A549 (cell line): ENCODE results near the gene CDC42EP5. TPM values are rescaled to one million over a fixed set of nuclear protein-coding genes. Genes with fewer than 3 reads are reported as not detected.

Experiments
- ATAC-seq, 2 experiments: fragments of 200-7000 bp in 1 of 2; fragments of >200 bp in 1 of 2; cut with Nextera tagmentation in 1 of 2; cut with Tn5 transposase in 1 of 2; 3 replicates each; pipeline versions ENCODE4 v1.8.0 to v1.9.1; 2018 to 2020; ENCODE audit warnings: mild to moderate bottlenecking in 1 of 2, moderate library complexity in 1 of 2
- CTCF ChIA-PET: fragments of 300-600 bp; sonication (Branson Sonifier 250); formaldehyde crosslinking; extraction: SDS; loops from one replicate; lab custom pipeline; 2021; ENCODE audit warnings: antibody characterized with exemption, inconsistent platforms; lab: Yijun Ruan, JAX
- POLR2A ChIA-PET: fragments of 350-600 bp; formaldehyde crosslinking; extraction: SDS; loops from one replicate; lab custom pipeline; 2021; ENCODE audit warnings: antibody characterized with exemption, inconsistent platforms; lab: Yijun Ruan, JAX
- DNase-seq, 2 experiments: peaks; one replicate each; pipeline versions ENCODE4 v3.0.0 to v3.0.0-alpha.2; 2011 to 2016; ENCODE audit warnings: low read depth in 1 of 2, low spot score in 1 of 2
- FAIRE-seq: peaks from 2 replicates; lab custom pipeline; 2011; peaks lifted over from hg19 to GRCh38; lab: Jason Lieb, UNC
- H3K27ac ChIP-seq, 2 experiments: fragments of >200 bp; sonication (Bioruptor Twin); formaldehyde crosslinking; 3 replicates each; pipeline ENCODE4 v1.5.1; 2016 to 2017
- H3K4me1 ChIP-seq: fragments of >200 bp; sonication (Bioruptor Twin); formaldehyde crosslinking; 3 replicates; pipeline ENCODE4 v1.6.1; 2016
- H3K4me2 ChIP-seq: fragments of >200 bp; sonication (Bioruptor Twin); formaldehyde crosslinking; 3 replicates; pipeline ENCODE4 v1.6.1; 2016
- H3K4me3 ChIP-seq: fragments of >200 bp; sonication (Bioruptor Twin); formaldehyde crosslinking; 3 replicates; pipeline ENCODE4 v1.5.1; 2016
- H3K9me3 ChIP-seq: fragments of >200 bp; sonication (Bioruptor Twin); formaldehyde crosslinking; 3 replicates; pipeline ENCODE4 v1.6.1; 2016
- CBX8 ChIP-seq: fragments of 200-600 bp; sonication (generic); IDR thresholded peaks from 2 replicates; pipeline ENCODE4 v1.6.1; 2016
- EHF ChIP-seq: fragments of 250-450 bp; sonication (Bioruptor Pico); IDR thresholded peaks from 2 replicates; pipeline ENCODE4 v1.5.0; 2020; ENCODE audit warnings: mild to moderate bottlenecking
- EHMT2 ChIP-seq: fragments of 200-600 bp; sonication (generic); IDR thresholded peaks from 2 replicates; pipeline ENCODE4 v1.6.1; 2016; ENCODE audit warnings: antibody characterized with exemption, low read depth, mild to moderate bottlenecking, moderate library complexity
- FOXS1 ChIP-seq: fragments of 250-450 bp; sonication (Bioruptor Pico); IDR thresholded peaks from 2 replicates; pipeline ENCODE4 v1.5.0; 2020; ENCODE audit warnings: mild to moderate bottlenecking, moderate library complexity
- HOXA7 ChIP-seq: fragments of 250-450 bp; sonication (Bioruptor Pico); IDR thresholded peaks from 2 replicates; pipeline ENCODE4 v1.5.0; 2020; ENCODE audit warnings: mild to moderate bottlenecking, moderate library complexity
- JUN ChIP-seq, 2 experiments: fragments of >200 bp; sonication (Bioruptor Twin); formaldehyde crosslinking; IDR thresholded peaks; 2 replicates in 1 of 2; 3 replicates in 1 of 2; pipeline ENCODE4 v1.6.1; 2016 to 2017
- KDM1A ChIP-seq: fragments of 200-600 bp; sonication (generic); IDR thresholded peaks from 2 replicates; pipeline ENCODE4 v1.6.1; 2016; ENCODE audit warnings: low read depth, mild to moderate bottlenecking
- RARB ChIP-seq: fragments of 250-450 bp; sonication (Bioruptor Pico); IDR thresholded peaks from 2 replicates; pipeline ENCODE4 v1.8.0; 2021; ENCODE audit warnings: mild to moderate bottlenecking, moderate library complexity
- RFX5 ChIP-seq: fragments of 450-650 bp; IDR thresholded peaks from 2 replicates; pipeline ENCODE4 v1.7.1; 2014; ENCODE audit warnings: antibody characterized with exemption, mild to moderate bottlenecking, moderate library complexity
- RNF2 ChIP-seq: fragments of 200-600 bp; sonication (generic); IDR thresholded peaks from 2 replicates; pipeline ENCODE4 v1.6.1; 2016; ENCODE audit warnings: low read depth, mild to moderate bottlenecking, antibody characterized with exemption, moderate library complexity, borderline replicate concordance
- SMC3 ChIP-seq: fragments of >200 bp; sonication (Bioruptor Twin); formaldehyde crosslinking; IDR thresholded peaks from 3 replicates; pipeline ENCODE4 v1.6.1; 2018; ENCODE audit warnings: inconsistent platforms
- TFCP2L1 ChIP-seq: fragments of 250-450 bp; sonication (Bioruptor Pico); IDR thresholded peaks from 2 replicates; pipeline ENCODE4 v1.5.0; 2021; ENCODE audit warnings: mild to moderate bottlenecking
- ZC3H11A ChIP-seq: fragments of 450-650 bp; IDR thresholded peaks from 2 replicates; pipeline ENCODE4 v1.6.1; 2014; ENCODE audit warnings: antibody characterized with exemption, mild to moderate bottlenecking
- ZFP36 ChIP-seq: fragments of 450-650 bp; IDR thresholded peaks from 2 replicates; pipeline ENCODE4 v1.6.1; 2014; ENCODE audit warnings: borderline replicate concordance; ENCODE audit not compliant: partially characterized antibody
- ZNF302 ChIP-seq: fragments of 250-450 bp; sonication (Bioruptor Pico); IDR thresholded peaks from 2 replicates; pipeline ENCODE4 v1.9.0; 2021; ENCODE audit warnings: inconsistent platforms, mild to moderate bottlenecking, moderate library complexity
- ZSCAN20 ChIP-seq: fragments of 250-450 bp; sonication (Bioruptor Pico); IDR thresholded peaks from 2 replicates; pipeline ENCODE4 v1.8.0; 2022; ENCODE audit warnings: mild to moderate bottlenecking, moderate library complexity
- WGBS: methylation state at CpG from one replicate; pipeline ENCODE4 v1.1.6; 2017; ENCODE audit errors: missing lambda C conversion rate; 5-methylcytosine and 5-hydroxymethylcytosine counted together
- polyA plus RNA-seq, 4 experiments: library from polyadenylated mRNA; depleted of rRNA in 3 of 4; stranded (reverse); fragments of >200 nt; fragmentation: RNase III in 1 of 4; extraction: RNeasy Plus Mini Kit Qiagen cat#74134 plus additional on column Dnase treatment in 1 of 4; gene quantifications; 2 replicates in 3 of 4; 3 replicates in 1 of 4; pipeline ENCODE4 v1.2.3, GENCODE V29; 2011 to 2017
- TF ChIP-seq, protein P1 (sequence below): IDR thresholded peaks from 2 replicates; pipeline ENCODE4 v1.6.1; 2012; ENCODE audit warnings: low read depth, borderline replicate concordance
- TF ChIP-seq, protein P2 (sequence below): fragments of >200 bp; sonication (Bioruptor Twin); formaldehyde crosslinking; IDR thresholded peaks from 3 replicates; pipeline ENCODE4 v1.5.1; 2016
- TF ChIP-seq, protein P3 (sequence below): fragments of 150-350 bp; IDR thresholded peaks from 2 replicates; pipeline ENCODE4 v1.6.1; 2014; ENCODE audit warnings: low read depth, mild to moderate bottlenecking, low read length
- TF ChIP-seq, protein P4 (sequence below): fragments of 200-600 bp; sonication (generic); IDR thresholded peaks from 2 replicates; pipeline ENCODE4 v1.6.1; 2016; ENCODE audit warnings: antibody characterized with exemption, mild to moderate bottlenecking, moderate library complexity

Gene CDC42EP5
- polyA plus RNA-seq, 2 of the 4 experiments (the other 2 are of a cell fraction), result not detected

DNA sequence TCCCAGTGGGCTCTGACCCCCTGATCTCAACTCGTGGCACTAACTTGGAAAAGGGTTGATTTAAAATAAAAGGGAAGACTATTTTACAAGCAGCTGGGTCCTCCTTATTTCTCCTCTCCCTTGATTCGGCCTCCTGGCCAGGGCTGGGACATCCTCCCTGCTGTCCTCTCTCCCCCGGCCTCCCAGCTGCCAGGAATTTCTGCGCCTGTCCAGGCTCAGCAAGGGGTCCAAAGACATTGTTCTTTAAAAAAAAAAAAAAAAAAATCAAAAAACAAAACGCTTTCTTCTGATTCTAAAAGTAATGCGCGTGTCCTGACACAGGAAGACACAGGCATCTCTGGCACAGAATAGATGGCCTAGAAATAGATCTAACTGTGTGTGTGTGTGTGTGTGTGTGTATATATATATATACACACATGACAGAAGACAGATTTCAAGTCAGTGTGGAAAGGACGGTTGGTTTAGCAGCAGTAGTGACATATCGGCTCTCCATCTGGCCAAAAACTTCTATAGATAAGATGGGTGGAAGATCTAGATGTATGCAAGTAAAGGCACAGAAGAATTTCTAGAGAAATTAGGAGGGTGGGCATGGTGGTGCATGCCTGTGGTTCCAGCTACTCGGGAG lies 36.4 kb downstream of the CDC42EP5 start:
- WGBS, result 92% methylated on average over 10 of the region's 10 CpGs
- CTCF ChIA-PET, result interaction anchor here (0.7 to 5.1 kb wide), 6 partner anchors 7 to 46 kb away, joined by 3 to 39 read pairs (median 14); partner anchors contain the start of gene LENG8
- Histone ChIP-seq H3K4me3 (no peak overlapping the region), H3K4me1 (peaks cover 7% of the 10 kb centered on the region), H3K4me2 (no peak overlapping the region), H3K27ac (no peak overlapping the region), H3K9me3 (no peaks in the 10 kb centered on the region)
- no peak for FAIRE-seq
- POLR2A ChIA-PET, result interaction anchor here (1.0 kb wide), 1 partner anchor 12 kb away, joined by 4 read pairs; the partner anchor contains the start of gene LENG8
- no peak for ATAC-seq
- TF ChIP-seq ZFP36, result no peak
- TF ChIP-seq ZNF302 (CRISPR knock-in tag), result no peak
- TF ChIP-seq, protein P1, sequence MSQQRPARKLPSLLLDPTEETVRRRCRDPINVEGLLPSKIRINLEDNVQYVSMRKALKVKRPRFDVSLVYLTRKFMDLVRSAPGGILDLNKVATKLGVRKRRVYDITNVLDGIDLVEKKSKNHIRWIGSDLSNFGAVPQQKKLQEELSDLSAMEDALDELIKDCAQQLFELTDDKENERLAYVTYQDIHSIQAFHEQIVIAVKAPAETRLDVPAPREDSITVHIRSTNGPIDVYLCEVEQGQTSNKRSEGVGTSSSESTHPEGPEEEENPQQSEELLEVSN, result no peak
- TF ChIP-seq ZSCAN20 (CRISPR knock-in tag), result no peak
- TF ChIP-seq SMC3, result no peak
- no peak for TF ChIP-seq HOXA7 (CRISPR knock-in tag)
- TF ChIP-seq FOXS1 (CRISPR knock-in tag), result no peak
- TF ChIP-seq ZC3H11A, result no peak
- no peak for TF ChIP-seq RNF2
- no peak for TF ChIP-seq RFX5
- TF ChIP-seq, protein P2, sequence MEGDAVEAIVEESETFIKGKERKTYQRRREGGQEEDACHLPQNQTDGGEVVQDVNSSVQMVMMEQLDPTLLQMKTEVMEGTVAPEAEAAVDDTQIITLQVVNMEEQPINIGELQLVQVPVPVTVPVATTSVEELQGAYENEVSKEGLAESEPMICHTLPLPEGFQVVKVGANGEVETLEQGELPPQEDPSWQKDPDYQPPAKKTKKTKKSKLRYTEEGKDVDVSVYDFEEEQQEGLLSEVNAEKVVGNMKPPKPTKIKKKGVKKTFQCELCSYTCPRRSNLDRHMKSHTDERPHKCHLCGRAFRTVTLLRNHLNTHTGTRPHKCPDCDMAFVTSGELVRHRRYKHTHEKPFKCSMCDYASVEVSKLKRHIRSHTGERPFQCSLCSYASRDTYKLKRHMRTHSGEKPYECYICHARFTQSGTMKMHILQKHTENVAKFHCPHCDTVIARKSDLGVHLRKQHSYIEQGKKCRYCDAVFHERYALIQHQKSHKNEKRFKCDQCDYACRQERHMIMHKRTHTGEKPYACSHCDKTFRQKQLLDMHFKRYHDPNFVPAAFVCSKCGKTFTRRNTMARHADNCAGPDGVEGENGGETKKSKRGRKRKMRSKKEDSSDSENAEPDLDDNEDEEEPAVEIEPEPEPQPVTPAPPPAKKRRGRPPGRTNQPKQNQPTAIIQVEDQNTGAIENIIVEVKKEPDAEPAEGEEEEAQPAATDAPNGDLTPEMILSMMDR, result no peak
- no peak for TF ChIP-seq TFCP2L1 (CRISPR knock-in tag)
- TF ChIP-seq EHMT2, result no peak
- TF ChIP-seq KDM1A, result no peak
- no peak for TF ChIP-seq JUN (IDR thresholded peaks at IDR 0.05)
- no peak for TF ChIP-seq EHF (CRISPR knock-in tag)
- TF ChIP-seq, protein P3, sequence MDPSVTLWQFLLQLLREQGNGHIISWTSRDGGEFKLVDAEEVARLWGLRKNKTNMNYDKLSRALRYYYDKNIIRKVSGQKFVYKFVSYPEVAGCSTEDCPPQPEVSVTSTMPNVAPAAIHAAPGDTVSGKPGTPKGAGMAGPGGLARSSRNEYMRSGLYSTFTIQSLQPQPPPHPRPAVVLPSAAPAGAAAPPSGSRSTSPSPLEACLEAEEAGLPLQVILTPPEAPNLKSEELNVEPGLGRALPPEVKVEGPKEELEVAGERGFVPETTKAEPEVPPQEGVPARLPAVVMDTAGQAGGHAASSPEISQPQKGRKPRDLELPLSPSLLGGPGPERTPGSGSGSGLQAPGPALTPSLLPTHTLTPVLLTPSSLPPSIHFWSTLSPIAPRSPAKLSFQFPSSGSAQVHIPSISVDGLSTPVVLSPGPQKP, result no peak
- DNase-seq, result no peak

DNA sequence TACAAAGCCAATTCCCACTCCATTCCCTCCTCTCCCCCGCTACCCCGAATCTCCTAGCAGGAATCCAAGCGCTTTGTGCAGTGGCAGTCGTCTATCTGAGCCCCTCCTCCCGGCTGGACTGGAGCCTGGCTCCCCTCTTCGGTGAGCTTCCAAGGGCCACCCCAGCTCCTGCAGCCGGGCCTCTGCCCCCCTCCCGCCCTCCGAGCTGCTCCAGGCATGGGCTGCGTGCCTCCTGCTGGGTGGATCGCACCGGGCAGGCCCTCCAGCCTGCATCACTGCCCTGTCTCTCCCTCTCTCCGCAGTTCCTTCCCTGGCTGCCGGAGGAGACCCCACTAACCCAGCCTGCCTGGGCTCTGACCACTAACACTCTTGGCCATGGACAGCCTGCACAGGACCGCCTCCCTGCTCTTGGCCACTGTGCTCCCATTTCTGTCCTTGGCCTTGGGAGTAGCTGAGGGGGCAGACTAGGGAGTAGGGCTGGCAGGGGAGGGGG lies 37.0 kb downstream of the CDC42EP5 start:
- ChIA-PET POLR2A (interaction anchor here (0.9 to 1.0 kb wide), 2 partner anchors 13 to 26 kb away, joined by 4 read pairs; partner anchors contain the start of gene LENG8), CTCF (interaction anchor here (0.7 to 4.8 kb wide), 4 partner anchors 13 to 45 kb away, joined by 4 to 30 read pairs (median 14); partner anchors contain the start of gene LENG8)
- Histone ChIP-seq H3K4me3 (no peak overlapping the region), H3K4me1 (peaks cover 14% of the 10 kb centered on the region), H3K27ac (no peak overlapping the region), H3K9me3 (no peaks in the 10 kb centered on the region), H3K4me2 (no peak overlapping the region)
- ATAC-seq (no peak), DNase-seq (no peak), FAIRE-seq (no peak)
- WGBS, result 89% methylated on average over 15 of the region's 15 CpGs
- no peak for TF ChIP-seq KDM1A

DNA sequence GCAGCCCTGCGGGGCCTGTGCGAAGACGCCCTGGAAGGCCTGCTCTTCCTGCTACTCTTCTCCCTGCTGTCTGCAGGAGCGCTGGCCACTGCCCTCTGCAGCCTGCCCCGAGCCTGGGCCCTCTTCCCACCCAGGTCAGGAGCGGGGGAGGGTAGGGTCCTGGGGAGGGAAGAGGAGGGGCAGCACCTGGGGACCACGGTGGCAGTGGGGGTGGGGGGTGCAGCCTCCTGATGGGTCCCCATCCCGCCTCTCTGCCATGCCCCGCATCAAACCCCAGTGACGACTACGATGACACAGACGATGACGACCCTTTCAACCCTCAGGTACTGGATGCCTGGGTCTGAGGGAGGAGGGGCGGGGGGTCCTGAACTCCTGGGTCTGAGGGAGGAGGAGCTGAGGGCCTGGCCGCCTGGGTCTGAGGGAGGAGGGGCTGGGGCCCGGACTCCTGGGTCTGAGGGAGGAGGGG lies 37.5 kb downstream of the CDC42EP5 start:
- Histone ChIP-seq H3K4me3 (no peak overlapping the region), H3K9me3 (no peaks in the 10 kb centered on the region), H3K4me1 (peaks cover 19% of the 10 kb centered on the region), H3K4me2 (no peak overlapping the region), H3K27ac (no peak overlapping the region)
- ATAC-seq (no peak), FAIRE-seq (no peak), DNase-seq (no peak)
- 85% methylated on average over 13 of the region's 16 CpGs for WGBS
- CTCF ChIA-PET, result interaction anchor here (1.4 to 4.8 kb wide), 3 partner anchors 13 to 44 kb away, joined by 4 to 30 read pairs (median 25); partner anchors contain the start of gene LENG8
- POLR2A ChIA-PET, result interaction anchor here (0.9 to 1.0 kb wide), 2 partner anchors 13 to 27 kb away, joined by 4 read pairs; partner anchors contain the start of gene LENG8
- no peak for TF ChIP-seq RARB (CRISPR knock-in tag)
- TF ChIP-seq CBX8, result no peak
- no peak for TF ChIP-seq KDM1A
- TF ChIP-seq, protein P4, sequence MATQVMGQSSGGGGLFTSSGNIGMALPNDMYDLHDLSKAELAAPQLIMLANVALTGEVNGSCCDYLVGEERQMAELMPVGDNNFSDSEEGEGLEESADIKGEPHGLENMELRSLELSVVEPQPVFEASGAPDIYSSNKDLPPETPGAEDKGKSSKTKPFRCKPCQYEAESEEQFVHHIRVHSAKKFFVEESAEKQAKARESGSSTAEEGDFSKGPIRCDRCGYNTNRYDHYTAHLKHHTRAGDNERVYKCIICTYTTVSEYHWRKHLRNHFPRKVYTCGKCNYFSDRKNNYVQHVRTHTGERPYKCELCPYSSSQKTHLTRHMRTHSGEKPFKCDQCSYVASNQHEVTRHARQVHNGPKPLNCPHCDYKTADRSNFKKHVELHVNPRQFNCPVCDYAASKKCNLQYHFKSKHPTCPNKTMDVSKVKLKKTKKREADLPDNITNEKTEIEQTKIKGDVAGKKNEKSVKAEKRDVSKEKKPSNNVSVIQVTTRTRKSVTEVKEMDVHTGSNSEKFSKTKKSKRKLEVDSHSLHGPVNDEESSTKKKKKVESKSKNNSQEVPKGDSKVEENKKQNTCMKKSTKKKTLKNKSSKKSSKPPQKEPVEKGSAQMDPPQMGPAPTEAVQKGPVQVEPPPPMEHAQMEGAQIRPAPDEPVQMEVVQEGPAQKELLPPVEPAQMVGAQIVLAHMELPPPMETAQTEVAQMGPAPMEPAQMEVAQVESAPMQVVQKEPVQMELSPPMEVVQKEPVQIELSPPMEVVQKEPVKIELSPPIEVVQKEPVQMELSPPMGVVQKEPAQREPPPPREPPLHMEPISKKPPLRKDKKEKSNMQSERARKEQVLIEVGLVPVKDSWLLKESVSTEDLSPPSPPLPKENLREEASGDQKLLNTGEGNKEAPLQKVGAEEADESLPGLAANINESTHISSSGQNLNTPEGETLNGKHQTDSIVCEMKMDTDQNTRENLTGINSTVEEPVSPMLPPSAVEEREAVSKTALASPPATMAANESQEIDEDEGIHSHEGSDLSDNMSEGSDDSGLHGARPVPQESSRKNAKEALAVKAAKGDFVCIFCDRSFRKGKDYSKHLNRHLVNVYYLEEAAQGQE, result no peak
- TF ChIP-seq, all 56 proteins: peak for 0
